ENCODE measurements around the gene HES1.

GRCh38 chr3:194123726-194124125, 12.2 kb upstream of the HES1 start:
- TF ChIP-seq EP300 (IDR thresholded peaks at IDR 0.05) (no peak), POLR2AphosphoS5 (IDR thresholded peaks at IDR 0.05) (no peak), CTCF (IDR thresholded peaks at IDR 0.05) (no peak)
